Loucy (cell line): ENCODE data around the gene TNNT2.

Experiments
- CTCF ChIP-seq: fragments of 200-600 bp; sonication (generic); conservative IDR thresholded peaks from 2 replicates; pipeline ENCODE4 v1.5.1; 2014; ENCODE audit warnings: mild to moderate bottlenecking, antibody characterized with exemption, low read length
- EZH2phosphoT487 ChIP-seq: fragments of 200-600 bp; IDR thresholded peaks from 2 replicates; pipeline ENCODE4 v1.6.1; 2018; ENCODE audit warnings: antibody characterized with exemption, mild to moderate bottlenecking, moderate library complexity, borderline replicate concordance

GRCh38 chr1:201359873-201360210 lies 17.6 kb downstream of the TNNT2 start:
- TF ChIP-seq CTCF (no peak), EZH2phosphoT487 (no peak)
